Peyer's patch (tissue), 4 donors: ENCODE measurements around the gene CTBP1.

ENCODE experiments used
- CTCF ChIP-seq, 6 experiments: fragments of 450-650 bp in 4 of 6; fragments of 200-600 bp in 2 of 6; sonication (generic) in 1 of 6; IDR thresholded peaks; one replicate each; pipeline ENCODE4 v1.5.1; 2017 to 2019; ENCODE audit warnings: antibody characterized with exemption in 6 of 6, mild to moderate bottlenecking in 3 of 6, moderate library complexity in 1 of 6
- POLR2A ChIP-seq, 2 donors: fragments of 450-650 bp; IDR thresholded peaks; one replicate each; pipeline ENCODE4 v1.5.1; 2017; ENCODE audit warnings: antibody characterized with exemption in 2 of 2, mild to moderate bottlenecking in 2 of 2, moderate library complexity in 2 of 2

- no peak for TF ChIP-seq CTCF (IDR thresholded peaks at IDR 0.05)
- TF ChIP-seq POLR2A (IDR thresholded peaks at IDR 0.05) = no peak
Observed at GRCh38 chr4:1198098-1198844, 50.7 kb downstream of the CTBP1 start.
